ENCODE measurements around the gene DACT1. TPM values are rescaled to one million over a fixed set of nuclear protein-coding genes. Genes with fewer than 3 reads are reported as not detected.
"Not testable (repeated sequence)": the region's sequence is repeated elsewhere in the genome, so short reads cannot be mapped to it uniquely, and the experiment has no call there.

Gene DACT1
- total RNA-seq: 10 to 100 TPM in 2 of 4 donors, 1 to 10 TPM in 2; 5.9 to 21.2 (median 12.1) TPM
- polyA plus RNA-seq: 1 to 10 TPM; 1.8 to 2.8 (median 2.1) TPM

GRCh38 chr14:58637391-58638230, at the start of gene DACT1:
Gene DACT1 (plus strand): TSS chr14:58637962. CDS start chr14:58638203, 241 bp downstream.
- 0 to 1% methylated on average over 94 of the region's 94 CpGs for WGBS, 2 donors
- H3K4me1 ChIP-seq: peaks cover 0 to 48% (median 23%) of the 10 kb centered on the region in 4 donors

GRCh38 chr14:58588321-58588720, 49.4 kb upstream of the DACT1 start:
- 95 to 96% methylated on average over 18 of the region's 18 CpGs for WGBS, 2 donors

More at GRCh38 chr14:58637391-58638230, at the start of gene DACT1:
- Histone ChIP-seq H3K27ac (peak within 1 kb of the TSS; percentile 87 to 97 (median 93)), H3K4me3 (peak within 1 kb of the TSS; percentile 44 to 91 (median 78)), H3K9me3 (no peaks in the 10 kb centered on the region), H3K36me3 (peaks cover 0 to 17% (median 7%) of the 10 kb centered on the region in 4 donors), H3K27me3 (no peaks in the 10 kb centered on the region)
- intact Hi-C loops (cut with DNase I): loop anchor here (2.0 to 10.0 kb wide), 4 partner anchors 70 to 847 kb away; partner anchors contain the start of genes JKAMP and L3HYPDH
- no peak for TF ChIP-seq CTCF (IDR thresholded peaks at IDR 0.05)
- TF ChIP-seq POLR2AphosphoS5 (IDR thresholded peaks at IDR 0.05): peak in 1 of 4 donors; percentile 72
- peak; percentile 84 for DNase-seq

GRCh38 chr14:58593977-58594376, 43.8 kb upstream of the DACT1 start:
- WGBS, 2 donors: 91 to 93% methylated on average over 4 of the region's 4 CpGs
- DNase-seq: no peak
- no peak for TF ChIP-seq POLR2AphosphoS5 (IDR thresholded peaks at IDR 0.05)
- TF ChIP-seq POLR2A (IDR thresholded peaks at IDR 0.05): no peak
- no peak for TF ChIP-seq EP300 (IDR thresholded peaks at IDR 0.05)
- TF ChIP-seq CTCF (IDR thresholded peaks at IDR 0.05): no peak
- Histone ChIP-seq H3K36me3 (no peaks in the 10 kb centered on the region), H3K9me3 (no peaks in the 10 kb centered on the region), H3K27ac (no peak overlapping the region), H3K4me1 (no peaks in the 10 kb centered on the region), H3K4me3 (no peak overlapping the region), H3K27me3 (no peaks in the 10 kb centered on the region)
- intact Hi-C loops (cut with DNase I): no loop called here

More at GRCh38 chr14:58588321-58588720, 49.4 kb upstream of the DACT1 start:
- H3K4me3 ChIP-seq; H3K9me3 ChIP-seq; intact Hi-C loops (cut with DNase I); H3K27me3 ChIP-seq; H3K27ac ChIP-seq; H3K36me3 ChIP-seq; DNase-seq: not testable (repeated sequence)
- H3K4me1 ChIP-seq: peaks cover 0 to 11% (median 4%) of the 10 kb centered on the region in 4 donors

GRCh38 chr14:58597041-58597440, 40.7 kb upstream of the DACT1 start:
- 82 to 95% methylated on average over 4 of the region's 4 CpGs for WGBS, 2 donors
- no peaks in the 10 kb centered on the region for H3K27me3 ChIP-seq
- H3K4me1 ChIP-seq: no peaks in the 10 kb centered on the region
- no peaks in the 10 kb centered on the region for H3K36me3 ChIP-seq
- no peak overlapping the region for H3K27ac ChIP-seq
- no peak for DNase-seq
- TF ChIP-seq EP300 (IDR thresholded peaks at IDR 0.05) (no peak), CTCF (IDR thresholded peaks at IDR 0.05) (no peak), POLR2AphosphoS5 (IDR thresholded peaks at IDR 0.05) (no peak), POLR2A (IDR thresholded peaks at IDR 0.05) (no peak)
- no peak overlapping the region for H3K4me3 ChIP-seq
- intact Hi-C loops (cut with DNase I): no loop called here
- no peaks in the 10 kb centered on the region for H3K9me3 ChIP-seq

- Histone ChIP-seq H3K4me3 (no peak overlapping the region), H3K9me3 (no peaks in the 10 kb centered on the region), H3K27ac (no peak overlapping the region), H3K4me1 (no peaks in the 10 kb centered on the region), H3K27me3 (no peaks in the 10 kb centered on the region), H3K36me3 (no peaks in the 10 kb centered on the region)
- TF ChIP-seq POLR2AphosphoS5 (IDR thresholded peaks at IDR 0.05): no peak
- TF ChIP-seq CTCF (IDR thresholded peaks at IDR 0.05): no peak
- TF ChIP-seq EP300 (IDR thresholded peaks at IDR 0.05): no peak
- no peak for TF ChIP-seq POLR2A (IDR thresholded peaks at IDR 0.05)
- intact Hi-C loops (cut with DNase I): no loop called here
- 80 to 84% methylated on average over 4 of the region's 4 CpGs for WGBS, 2 donors
- no peak for DNase-seq
These were observed 39.5 kb upstream of the DACT1 start for GRCh38 chr14:58598028-58598803.
